PC-9 (cell line): ENCODE measurements around the gene SYF2.

ENCODE experiments used
- EZH2 ChIP-seq: fragments of 200-600 bp; sonication (generic); IDR thresholded peaks from 2 replicates; pipeline ENCODE4 v1.8.0; 2017; ENCODE audit warnings: antibody characterized with exemption, low read depth
- TF ChIP-seq, protein P1 (sequence below): fragments of 200-600 bp; sonication (generic); conservative IDR thresholded peaks from 2 replicates; pipeline ENCODE4 v1.6.1; 2017; ENCODE audit warnings: mixed run types, antibody characterized with exemption, mild to moderate bottlenecking, moderate library complexity

DNA sequence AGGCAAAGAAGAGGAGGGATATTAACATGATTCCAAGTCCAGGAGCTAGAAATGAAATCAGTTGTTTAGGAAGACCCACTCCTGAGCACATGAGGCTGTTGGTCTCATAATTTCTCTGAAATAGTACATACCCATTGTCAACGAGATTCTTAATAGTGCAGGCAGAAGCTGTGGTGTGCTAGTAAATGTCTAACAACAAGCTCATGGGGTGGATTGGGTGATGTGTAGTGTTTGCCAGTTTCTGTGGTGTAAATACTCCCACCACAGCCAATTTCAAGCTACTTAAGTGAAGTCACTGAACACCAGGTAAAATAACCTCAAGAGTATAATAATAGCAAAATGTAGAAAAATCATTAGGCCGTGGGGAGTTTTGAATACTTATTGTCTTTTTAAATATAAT is 42.0 kb downstream of the SYF2 start:
- TF ChIP-seq, protein P1, sequence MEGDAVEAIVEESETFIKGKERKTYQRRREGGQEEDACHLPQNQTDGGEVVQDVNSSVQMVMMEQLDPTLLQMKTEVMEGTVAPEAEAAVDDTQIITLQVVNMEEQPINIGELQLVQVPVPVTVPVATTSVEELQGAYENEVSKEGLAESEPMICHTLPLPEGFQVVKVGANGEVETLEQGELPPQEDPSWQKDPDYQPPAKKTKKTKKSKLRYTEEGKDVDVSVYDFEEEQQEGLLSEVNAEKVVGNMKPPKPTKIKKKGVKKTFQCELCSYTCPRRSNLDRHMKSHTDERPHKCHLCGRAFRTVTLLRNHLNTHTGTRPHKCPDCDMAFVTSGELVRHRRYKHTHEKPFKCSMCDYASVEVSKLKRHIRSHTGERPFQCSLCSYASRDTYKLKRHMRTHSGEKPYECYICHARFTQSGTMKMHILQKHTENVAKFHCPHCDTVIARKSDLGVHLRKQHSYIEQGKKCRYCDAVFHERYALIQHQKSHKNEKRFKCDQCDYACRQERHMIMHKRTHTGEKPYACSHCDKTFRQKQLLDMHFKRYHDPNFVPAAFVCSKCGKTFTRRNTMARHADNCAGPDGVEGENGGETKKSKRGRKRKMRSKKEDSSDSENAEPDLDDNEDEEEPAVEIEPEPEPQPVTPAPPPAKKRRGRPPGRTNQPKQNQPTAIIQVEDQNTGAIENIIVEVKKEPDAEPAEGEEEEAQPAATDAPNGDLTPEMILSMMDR: no peak
- TF ChIP-seq EZH2: no peak
